Panc1 (cell line): ENCODE measurements around the gene SHC1. TPM values are rescaled to one million over a fixed set of nuclear protein-coding genes. Genes with fewer than 3 reads are reported as not detected.
A peak's percentile ranks its signal among the peaks of the same experiment; 100 is the strongest.

Source experiments
- ATAC-seq: fragments of 200-7000 bp; cut with Tn5 transposase; 2 replicates; pipeline ENCODE4 v1.9.1; 2020; ENCODE audit warnings: mild to moderate bottlenecking, moderate library complexity
- BruUV-seq: library from RNA; stranded (reverse); fragments of 400-500 nt; replicated peaks from 2 replicates; lab custom pipeline; 2021; lab: Mats Ljungman, UMichigan
- CTCF ChIA-PET: fragments of 300-600 bp; sonication (Branson Sonifier 250); formaldehyde crosslinking; loops from one replicate; lab custom pipeline; 2022; ENCODE audit warnings: antibody characterized with exemption; lab: Charles Lee
- POLR2A ChIA-PET: fragments of 300-600 bp; sonication (Branson Sonifier 250); formaldehyde crosslinking; loops from one replicate; lab custom pipeline; 2022; ENCODE audit warnings: antibody characterized with exemption; lab: Charles Lee
- DNase-seq: peaks from one replicate; pipeline ENCODE4 v3.0.0-alpha.2; 2010; ENCODE audit warnings: low read depth, low spot score
- H3K27ac ChIP-seq: 2 replicates; pipeline ENCODE4 v1.5.1; 2011; ENCODE audit warnings: mild to moderate bottlenecking, low read length, inconsistent platforms
- H3K27me3 ChIP-seq: fragments of 200-500 bp; sonication (Bioruptor generic); 2 replicates; pipeline ENCODE4 v1.6.0; 2014; ENCODE audit warnings: low read length, inconsistent platforms; ENCODE audit not compliant: control insufficient read depth, insufficient read depth
- H3K36me3 ChIP-seq: fragments of 200-500 bp; sonication (Bioruptor generic); 2 replicates; pipeline ENCODE4 v1.5.1; 2014; ENCODE audit warnings: inconsistent platforms, mild to moderate bottlenecking, low read length, moderate library complexity; ENCODE audit not compliant: control insufficient read depth, insufficient read depth
- H3K4me1 ChIP-seq: 2 replicates; pipeline ENCODE4 v1.5.1; 2011; ENCODE audit warnings: inconsistent platforms, mild to moderate bottlenecking, low read length, moderate library complexity; ENCODE audit not compliant: control insufficient read depth, insufficient read depth
- H3K4me3 ChIP-seq, 2 experiments: 2 replicates each; pipeline ENCODE4 v1.5.1; 2011 to 2012; ENCODE audit warnings: low read depth in 2 of 2, low read length in 2 of 2, mild to moderate bottlenecking in 2 of 2, inconsistent platforms in 1 of 2, moderate library complexity in 1 of 2
- H3K9me3 ChIP-seq: fragments of 200-500 bp; sonication (Bioruptor generic); 2 replicates; pipeline ENCODE4 v1.5.1; 2014; ENCODE audit warnings: low read depth, mild to moderate bottlenecking, inconsistent platforms, low read length, moderate library complexity; ENCODE audit not compliant: control insufficient read depth, insufficient read depth
- POLR2AphosphoS5 ChIP-seq: IDR thresholded peaks from 2 replicates; pipeline ENCODE4 v1.6.1; 2012; ENCODE audit warnings: mild to moderate bottlenecking, low read depth, low read length, moderate library complexity
- SIN3A ChIP-seq: IDR thresholded peaks from 2 replicates; pipeline ENCODE4 v1.6.1; 2012; ENCODE audit warnings: low read depth, mild to moderate bottlenecking, low read length, moderate library complexity, borderline replicate concordance; ENCODE audit not compliant: insufficient read depth
- TCF7L2 ChIP-seq: IDR thresholded peaks from 2 replicates; pipeline ENCODE4 v1.6.1; 2011; ENCODE audit warnings: mild to moderate bottlenecking, low read depth, low read length, inconsistent platforms
- in situ Hi-C: cut with HindIII; loops from 2 replicates; pipeline ENCODE4 v1.10.0; 2016; ENCODE audit warnings: low sequenced_read_pairs, low pct_unique_long_range_greater_than_20kb
- intact Hi-C: fragments of 100-400 bp; cut with micrococcal nuclease; formaldehyde crosslinking; loops from one replicate; pipeline ENCODE4 v1.10.0; 2022; ENCODE audit not compliant: unreplicated experiment
- total RNA-seq: library from RNA; stranded (reverse); gene quantifications from one replicate; pipeline ENCODE4 v1.2.1, GENCODE V29; 2021; ENCODE audit not compliant: unreplicated experiment
- TF ChIP-seq, protein P1 (sequence below): fragments of 450-650 bp; IDR thresholded peaks from 2 replicates; pipeline ENCODE4 v1.5.1; 2017; ENCODE audit warnings: mild to moderate bottlenecking
- TF ChIP-seq, protein P2 (sequence below), 2 experiments: IDR thresholded peaks; 2 replicates each; pipeline ENCODE4 v1.6.1; 2011 to 2012; ENCODE audit warnings: low read depth in 2 of 2, control low read depth in 1 of 2, low read length in 1 of 2, mild to moderate bottlenecking in 1 of 2, moderate library complexity in 1 of 2; ENCODE audit not compliant: insufficient read depth in 1 of 2

Gene SHC1
- total RNA-seq, 1 experiment from 2014 or later: 373 TPM

DNA sequence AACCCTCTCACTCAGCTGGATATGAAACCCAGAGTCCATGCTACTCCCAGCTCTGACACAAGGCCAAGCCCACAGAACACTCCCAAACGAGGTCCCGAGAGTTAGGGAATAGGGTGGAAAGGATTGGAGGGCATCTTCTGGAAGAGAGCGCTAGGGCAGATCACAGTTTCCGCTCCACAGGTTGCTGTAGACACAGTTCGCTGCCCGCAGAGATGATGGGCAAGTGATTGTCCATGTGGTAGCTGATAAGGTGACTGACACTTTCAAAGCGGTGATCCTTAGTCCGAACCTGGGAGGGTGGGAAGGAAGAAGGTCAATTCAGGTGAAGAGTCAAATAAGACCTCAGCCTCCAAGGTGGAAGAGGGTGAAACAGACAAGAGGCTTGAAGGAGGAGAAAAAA is 6.9 kb downstream of the SHC1 start:
- POLR2A ChIA-PET: no interaction called here
- TF ChIP-seq SIN3A: no peak
- TF ChIP-seq, protein P1, sequence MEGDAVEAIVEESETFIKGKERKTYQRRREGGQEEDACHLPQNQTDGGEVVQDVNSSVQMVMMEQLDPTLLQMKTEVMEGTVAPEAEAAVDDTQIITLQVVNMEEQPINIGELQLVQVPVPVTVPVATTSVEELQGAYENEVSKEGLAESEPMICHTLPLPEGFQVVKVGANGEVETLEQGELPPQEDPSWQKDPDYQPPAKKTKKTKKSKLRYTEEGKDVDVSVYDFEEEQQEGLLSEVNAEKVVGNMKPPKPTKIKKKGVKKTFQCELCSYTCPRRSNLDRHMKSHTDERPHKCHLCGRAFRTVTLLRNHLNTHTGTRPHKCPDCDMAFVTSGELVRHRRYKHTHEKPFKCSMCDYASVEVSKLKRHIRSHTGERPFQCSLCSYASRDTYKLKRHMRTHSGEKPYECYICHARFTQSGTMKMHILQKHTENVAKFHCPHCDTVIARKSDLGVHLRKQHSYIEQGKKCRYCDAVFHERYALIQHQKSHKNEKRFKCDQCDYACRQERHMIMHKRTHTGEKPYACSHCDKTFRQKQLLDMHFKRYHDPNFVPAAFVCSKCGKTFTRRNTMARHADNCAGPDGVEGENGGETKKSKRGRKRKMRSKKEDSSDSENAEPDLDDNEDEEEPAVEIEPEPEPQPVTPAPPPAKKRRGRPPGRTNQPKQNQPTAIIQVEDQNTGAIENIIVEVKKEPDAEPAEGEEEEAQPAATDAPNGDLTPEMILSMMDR: no peak
- H3K27ac ChIP-seq: peak overlapping the region; percentile 31; the same call in 1 of the 2 replicates
- BruUV-seq: no TSS peak
- ATAC-seq (no peak), DNase-seq (no peak)
- H3K4me1 ChIP-seq: peaks cover 36% of the 10 kb centered on the region
- intact Hi-C loops (no loop called here), in situ Hi-C loops (no loop called here)
- no peak overlapping the region for H3K4me3 ChIP-seq
- H3K36me3 ChIP-seq: peaks cover 20% of the 10 kb centered on the region
- CTCF ChIA-PET: no interaction called here
- H3K27me3 ChIP-seq: no peaks in the 10 kb centered on the region
- H3K9me3 ChIP-seq: no peaks in the 10 kb centered on the region

DNA sequence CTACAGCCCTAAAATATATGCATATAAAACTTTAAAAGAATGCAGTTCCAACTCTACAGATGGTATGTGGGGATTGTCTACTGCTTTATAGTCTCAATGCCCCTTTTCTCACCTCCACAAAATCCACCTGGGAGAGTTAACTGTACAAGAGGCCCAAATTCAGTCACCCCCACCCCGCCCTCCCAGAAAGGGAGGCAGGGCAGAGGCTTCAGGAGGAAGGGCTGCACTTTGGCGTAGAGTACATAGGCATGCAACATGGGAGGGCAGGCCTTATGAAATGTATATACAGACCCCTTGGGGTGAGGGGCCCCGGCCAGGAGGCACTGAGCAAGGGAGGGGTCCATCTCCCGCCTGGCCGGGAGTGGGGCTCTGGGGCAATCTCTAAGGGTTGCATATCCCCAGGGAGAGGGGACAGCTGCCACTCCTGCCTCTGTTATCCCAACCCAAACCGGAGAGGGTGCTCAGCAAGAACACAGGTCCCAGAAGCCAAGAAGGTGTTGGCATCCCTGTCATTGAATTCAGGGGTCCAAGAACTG is 7.7 kb downstream of the SHC1 start:
- no peaks in the 10 kb centered on the region for H3K27me3 ChIP-seq
- POLR2A ChIA-PET: no interaction called here
- peak overlapping the region; percentile 96 for H3K27ac ChIP-seq
- H3K9me3 ChIP-seq: no peaks in the 10 kb centered on the region
- ATAC-seq (no peak), DNase-seq (no peak)
- in situ Hi-C loops: no loop called here
- CTCF ChIA-PET: no interaction called here
- peaks cover 20% of the 10 kb centered on the region for H3K36me3 ChIP-seq
- peaks cover 32% of the 10 kb centered on the region for H3K4me1 ChIP-seq
- peak overlapping the region in 1 of 2 experiments; percentile 64; a peak in 3 of 4 replicates for H3K4me3 ChIP-seq
- no TSS peak for BruUV-seq
- peak; percentile 2; the same call in 1 of the 2 replicates for TF ChIP-seq POLR2AphosphoS5
- TF ChIP-seq, protein P1: no peak
- intact Hi-C loops: no loop called here

DNA sequence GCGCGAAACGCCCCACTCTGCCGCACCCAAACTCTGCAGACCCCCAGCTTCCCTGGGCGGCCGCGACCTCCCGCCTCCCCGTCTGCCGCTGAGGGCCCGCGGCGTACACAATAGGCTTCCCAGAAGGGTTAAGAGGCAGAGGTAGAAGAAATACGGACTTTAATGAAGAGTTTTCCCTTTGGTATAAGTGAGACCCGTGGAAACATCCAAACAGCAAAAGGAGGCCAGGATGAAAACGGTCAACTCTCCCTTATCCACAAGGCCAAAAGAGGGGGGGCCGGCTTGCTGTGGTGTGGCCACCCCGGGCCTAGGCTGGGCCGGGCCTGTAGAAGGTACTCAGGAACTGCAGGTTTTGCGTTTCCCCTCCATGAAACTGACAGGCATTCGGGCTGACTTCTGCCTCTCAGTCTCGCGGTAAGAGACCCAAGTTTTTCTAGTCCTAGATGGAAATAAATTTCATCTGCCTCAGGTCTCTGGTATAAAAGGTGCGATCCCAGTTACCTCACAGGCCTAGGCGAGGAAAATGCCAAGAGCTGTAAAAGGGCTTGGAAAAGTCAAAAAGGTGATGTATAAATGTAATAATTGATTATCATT is 8.3 kb downstream of the SHC1 start:
- DNase-seq: no peak
- intact Hi-C loops (no loop called here), in situ Hi-C loops (no loop called here)
- Histone ChIP-seq H3K36me3 (peaks cover 20% of the 10 kb centered on the region), H3K27me3 (no peaks in the 10 kb centered on the region), H3K4me3 (peak overlapping the region; percentile 64 to 66), H3K27ac (peak overlapping the region; percentile 96), H3K9me3 (no peaks in the 10 kb centered on the region), H3K4me1 (peaks cover 33% of the 10 kb centered on the region)
- ChIA-PET POLR2A (no interaction called here), CTCF (interaction anchor here (0.6 kb wide), 1 partner anchor 33 kb away, joined by 12 read pairs; no protein-coding TSS in a partner anchor)
- BruUV-seq: TSS peak; percentile 88
- TF ChIP-seq, protein P2, sequence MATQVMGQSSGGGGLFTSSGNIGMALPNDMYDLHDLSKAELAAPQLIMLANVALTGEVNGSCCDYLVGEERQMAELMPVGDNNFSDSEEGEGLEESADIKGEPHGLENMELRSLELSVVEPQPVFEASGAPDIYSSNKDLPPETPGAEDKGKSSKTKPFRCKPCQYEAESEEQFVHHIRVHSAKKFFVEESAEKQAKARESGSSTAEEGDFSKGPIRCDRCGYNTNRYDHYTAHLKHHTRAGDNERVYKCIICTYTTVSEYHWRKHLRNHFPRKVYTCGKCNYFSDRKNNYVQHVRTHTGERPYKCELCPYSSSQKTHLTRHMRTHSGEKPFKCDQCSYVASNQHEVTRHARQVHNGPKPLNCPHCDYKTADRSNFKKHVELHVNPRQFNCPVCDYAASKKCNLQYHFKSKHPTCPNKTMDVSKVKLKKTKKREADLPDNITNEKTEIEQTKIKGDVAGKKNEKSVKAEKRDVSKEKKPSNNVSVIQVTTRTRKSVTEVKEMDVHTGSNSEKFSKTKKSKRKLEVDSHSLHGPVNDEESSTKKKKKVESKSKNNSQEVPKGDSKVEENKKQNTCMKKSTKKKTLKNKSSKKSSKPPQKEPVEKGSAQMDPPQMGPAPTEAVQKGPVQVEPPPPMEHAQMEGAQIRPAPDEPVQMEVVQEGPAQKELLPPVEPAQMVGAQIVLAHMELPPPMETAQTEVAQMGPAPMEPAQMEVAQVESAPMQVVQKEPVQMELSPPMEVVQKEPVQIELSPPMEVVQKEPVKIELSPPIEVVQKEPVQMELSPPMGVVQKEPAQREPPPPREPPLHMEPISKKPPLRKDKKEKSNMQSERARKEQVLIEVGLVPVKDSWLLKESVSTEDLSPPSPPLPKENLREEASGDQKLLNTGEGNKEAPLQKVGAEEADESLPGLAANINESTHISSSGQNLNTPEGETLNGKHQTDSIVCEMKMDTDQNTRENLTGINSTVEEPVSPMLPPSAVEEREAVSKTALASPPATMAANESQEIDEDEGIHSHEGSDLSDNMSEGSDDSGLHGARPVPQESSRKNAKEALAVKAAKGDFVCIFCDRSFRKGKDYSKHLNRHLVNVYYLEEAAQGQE (IDR thresholded peaks at IDR 0.05; ENCODE audit: insufficient read depth in 1 of 2, low read depth in 2 of 2, low read length in 1 of 2): no peak
- TF ChIP-seq TCF7L2: no peak
- TF ChIP-seq, protein P1: no peak
- TF ChIP-seq POLR2AphosphoS5: no peak; the same call in 1 of the 2 replicates
- 0 out of 2 replicates have a peak, but pooled peaks have one; percentile 22 for TF ChIP-seq SIN3A
- peak; percentile 47 for ATAC-seq
